VCaP (cell line): ENCODE results near the gene ERG28.

Experiments used
- H3K27ac ChIP-seq: fragments of 450-650 bp; 2 replicates; pipeline ENCODE4 v1.5.1; 2017
- TF ChIP-seq, protein P1 (sequence below): fragments of 450-650 bp; conservative IDR thresholded peaks from 2 replicates; pipeline ENCODE4 v1.5.1; 2017; ENCODE audit warnings: mild to moderate bottlenecking, moderate library complexity

ERG28 gene

GRCh38 chr14:75657331-75657730 is 3.3 kb downstream of the ERG28 start:
- no peak overlapping the region for H3K27ac ChIP-seq
- TF ChIP-seq, protein P1, sequence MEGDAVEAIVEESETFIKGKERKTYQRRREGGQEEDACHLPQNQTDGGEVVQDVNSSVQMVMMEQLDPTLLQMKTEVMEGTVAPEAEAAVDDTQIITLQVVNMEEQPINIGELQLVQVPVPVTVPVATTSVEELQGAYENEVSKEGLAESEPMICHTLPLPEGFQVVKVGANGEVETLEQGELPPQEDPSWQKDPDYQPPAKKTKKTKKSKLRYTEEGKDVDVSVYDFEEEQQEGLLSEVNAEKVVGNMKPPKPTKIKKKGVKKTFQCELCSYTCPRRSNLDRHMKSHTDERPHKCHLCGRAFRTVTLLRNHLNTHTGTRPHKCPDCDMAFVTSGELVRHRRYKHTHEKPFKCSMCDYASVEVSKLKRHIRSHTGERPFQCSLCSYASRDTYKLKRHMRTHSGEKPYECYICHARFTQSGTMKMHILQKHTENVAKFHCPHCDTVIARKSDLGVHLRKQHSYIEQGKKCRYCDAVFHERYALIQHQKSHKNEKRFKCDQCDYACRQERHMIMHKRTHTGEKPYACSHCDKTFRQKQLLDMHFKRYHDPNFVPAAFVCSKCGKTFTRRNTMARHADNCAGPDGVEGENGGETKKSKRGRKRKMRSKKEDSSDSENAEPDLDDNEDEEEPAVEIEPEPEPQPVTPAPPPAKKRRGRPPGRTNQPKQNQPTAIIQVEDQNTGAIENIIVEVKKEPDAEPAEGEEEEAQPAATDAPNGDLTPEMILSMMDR, result no peak

GRCh38 chr14:75655235-75655634 is 5.4 kb downstream of the ERG28 start:
- TF ChIP-seq, protein P1, result no peak
- no peak overlapping the region for H3K27ac ChIP-seq

DNA sequence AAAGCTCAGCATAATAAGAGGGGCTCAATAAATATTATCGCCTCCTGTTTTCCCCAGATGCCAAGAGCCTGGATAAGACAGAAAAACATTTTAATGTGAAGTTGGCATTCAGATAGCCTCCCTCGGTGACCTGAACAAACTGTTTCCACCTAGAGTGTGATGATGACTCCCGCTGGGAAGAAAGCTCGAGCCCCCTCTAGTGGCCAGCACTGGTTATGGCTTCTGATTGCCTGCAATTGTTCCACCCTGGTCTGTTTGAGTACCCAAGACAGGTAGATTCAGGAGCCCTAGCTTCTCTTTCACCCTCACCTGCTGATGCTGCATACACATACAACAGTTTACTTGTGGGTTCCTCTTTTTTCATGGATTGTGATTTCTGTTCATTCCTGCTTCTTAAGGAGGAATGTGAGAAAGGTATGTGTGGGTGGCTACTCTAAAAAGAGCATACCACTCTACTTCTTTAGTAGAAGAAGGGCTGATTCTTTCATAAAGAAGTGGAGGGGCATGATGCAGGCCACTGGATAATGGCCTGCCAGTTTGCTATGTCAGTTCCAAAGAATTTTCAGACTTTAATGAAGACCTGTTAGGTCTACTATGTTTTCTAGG is 6.4 kb downstream of the ERG28 start:
- H3K27ac ChIP-seq, result no peak overlapping the region
- TF ChIP-seq, protein P1, result peak; percentile 96

- TF ChIP-seq, protein P1, result no peak
- H3K27ac ChIP-seq, result no peak overlapping the region
Measured at GRCh38 chr14:75653563-75653962, 7.1 kb downstream of the ERG28 start.

GRCh38 chr14:75650253-75651058 is 10.2 kb downstream of the ERG28 start:
- no peak overlapping the region for H3K27ac ChIP-seq
- TF ChIP-seq, protein P1, result no peak

DNA sequence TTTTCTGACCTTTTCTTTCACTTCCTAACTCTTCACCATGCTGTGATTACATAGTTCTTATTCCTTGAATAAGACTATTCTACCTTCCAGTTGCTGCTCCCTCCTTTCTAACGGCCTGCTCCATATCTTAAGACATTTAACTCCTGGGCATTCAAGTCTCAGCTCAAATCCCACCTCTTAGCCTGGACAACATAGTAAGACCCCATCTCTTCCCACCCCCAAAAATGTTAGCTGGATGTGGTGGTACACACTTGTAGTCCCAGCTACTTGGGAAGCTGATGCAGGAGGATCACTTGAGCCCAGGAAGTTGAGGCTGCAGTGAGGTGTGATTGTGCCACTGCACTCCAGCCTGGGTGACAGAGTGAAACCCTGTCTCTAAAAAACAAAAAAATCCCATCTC is 10.9 kb downstream of the ERG28 start:
- TF ChIP-seq, protein P1, result no peak
- H3K27ac ChIP-seq, result no peak overlapping the region

GRCh38 chr14:75649337-75649736 is 11.3 kb downstream of the ERG28 start:
- H3K27ac ChIP-seq, result peak overlapping the region; percentile 40; the same call in 1 of the 2 replicates
- TF ChIP-seq, protein P1, result no peak
